ENCODE measurements around the gene XRCC3.

Gene XRCC3

GRCh38 chr14:103738166-103738565 lies 22.9 kb upstream of the XRCC3 start:
- DNase-seq: no peak

GRCh38 chr14:103737432-103738045 lies 22.3 kb upstream of the XRCC3 start:
- no peak for DNase-seq

DNA sequence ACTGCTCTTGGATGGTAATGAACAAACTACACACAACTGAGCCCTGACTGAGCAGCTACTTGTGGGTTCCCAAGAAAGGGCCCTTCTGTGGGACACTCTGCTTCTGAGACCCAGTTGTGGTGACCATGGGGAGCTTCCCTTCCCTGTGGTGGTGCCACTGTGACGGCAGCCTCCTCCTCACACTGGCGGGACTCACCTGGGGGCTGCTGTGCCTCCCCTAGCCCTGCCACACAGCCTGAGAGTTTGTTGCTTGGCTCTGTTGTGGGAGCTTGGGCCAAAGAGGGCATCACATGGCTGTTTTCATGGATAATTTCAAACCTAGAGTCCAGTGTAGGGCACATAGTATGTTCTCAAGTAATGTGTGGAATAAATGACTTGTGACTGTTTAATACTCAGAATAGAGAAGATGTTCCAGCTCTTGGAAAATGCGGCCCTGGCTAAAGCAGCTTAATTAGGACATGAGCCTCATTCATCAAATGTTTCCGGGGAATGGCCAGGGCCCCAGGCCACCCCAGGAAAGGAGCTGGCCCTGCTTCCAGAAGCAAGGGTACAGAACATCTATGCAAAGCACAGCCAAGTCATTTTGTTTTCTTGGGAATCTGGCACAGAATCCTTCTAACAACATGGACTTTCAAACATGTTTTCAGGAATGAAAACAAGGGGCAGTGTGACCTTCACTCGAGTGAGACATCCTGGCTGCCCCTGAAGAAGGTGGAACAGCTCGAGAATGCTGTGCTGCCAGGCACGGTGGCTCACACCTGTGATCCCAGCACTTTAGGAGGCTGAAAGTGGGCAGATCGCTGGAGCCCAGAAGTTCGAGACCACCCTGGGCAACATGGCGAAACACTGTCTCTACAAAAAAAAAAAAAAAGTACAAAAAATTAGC lies 21.5 kb upstream of the XRCC3 start:
- no peak for DNase-seq

DNA sequence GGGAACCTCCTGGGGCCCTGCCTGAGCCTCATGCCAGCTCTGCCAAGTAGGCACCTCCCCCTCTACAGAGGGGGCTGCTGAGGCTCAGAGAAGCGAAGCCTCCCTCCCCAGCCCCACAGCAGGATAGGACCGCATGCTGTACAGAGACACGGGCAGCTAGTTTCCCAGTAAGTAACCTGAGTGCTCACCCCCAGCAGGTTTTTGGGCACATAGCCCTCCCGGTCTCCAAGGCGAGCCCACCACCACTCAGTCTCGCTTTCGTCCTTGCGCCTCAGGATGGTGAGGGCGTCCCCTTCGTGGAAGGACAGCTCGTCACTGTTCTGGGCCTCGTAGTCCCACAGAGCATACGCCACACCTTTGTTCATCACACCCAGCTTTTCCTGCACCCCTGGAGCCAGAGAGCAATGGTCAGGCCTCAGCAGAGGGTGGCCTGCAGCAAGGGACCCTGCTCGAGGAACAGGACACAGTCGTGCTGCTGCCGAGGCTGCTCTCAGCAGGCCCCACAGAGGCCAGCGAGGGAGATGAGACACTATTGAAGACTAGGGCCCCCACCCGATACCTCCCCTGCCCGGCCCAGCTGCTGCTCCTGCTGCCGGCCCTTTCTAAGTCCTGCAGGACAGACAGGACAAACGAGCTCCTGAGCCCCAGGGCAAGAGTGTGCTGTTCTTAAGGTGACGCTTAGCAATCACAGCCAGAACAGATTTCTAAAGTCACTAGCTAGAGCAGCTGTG lies 20.7 kb upstream of the XRCC3 start:
- no peak for DNase-seq

GRCh38 chr14:103735439-103735814 lies 20.2 kb upstream of the XRCC3 start:
- no peak for DNase-seq

GRCh38 chr14:103735022-103735421 lies 19.8 kb upstream of the XRCC3 start:
- DNase-seq: no peak

DNA sequence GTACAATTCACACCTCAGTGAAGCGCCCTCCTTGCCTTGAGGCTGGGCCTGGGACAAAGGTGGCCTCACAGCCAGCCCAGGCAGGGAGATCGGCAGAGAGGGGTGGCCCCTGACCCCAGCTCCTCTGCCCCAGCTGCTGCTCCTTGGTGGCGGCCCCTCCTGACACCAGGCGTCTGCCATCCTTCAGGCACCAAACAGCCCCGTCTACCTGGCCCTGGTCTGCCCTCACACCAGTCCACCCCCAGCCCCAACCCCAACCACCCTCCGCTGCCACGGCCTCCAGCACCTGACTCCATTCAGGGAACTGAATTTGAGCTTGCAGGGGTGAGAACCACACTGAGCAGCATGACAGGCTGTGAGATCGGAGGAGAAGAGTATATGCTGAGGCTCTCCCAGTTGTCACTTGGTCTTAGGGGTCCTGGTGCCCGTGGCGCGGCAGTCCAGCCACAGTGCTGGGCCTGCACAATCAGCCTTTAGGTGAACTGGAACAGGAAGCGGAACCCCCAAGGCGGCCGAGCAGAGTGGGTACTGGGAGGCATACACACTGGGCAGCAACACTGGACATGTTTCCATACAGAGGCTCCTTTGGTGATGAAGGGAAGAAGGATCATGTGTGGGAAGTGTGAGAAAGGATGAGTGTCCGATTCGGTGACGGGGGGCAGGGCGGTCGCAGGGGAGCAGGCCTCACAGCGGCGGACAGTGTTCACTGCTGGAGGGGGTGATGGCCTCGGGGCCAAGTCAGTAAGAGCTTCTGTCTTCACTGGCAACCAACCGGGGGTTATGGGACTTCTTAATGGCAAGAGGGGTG lies 19.0 kb upstream of the XRCC3 start:
- DNase-seq: no peak

- DNase-seq: no peak
Observed at GRCh38 chr14:103733651-103734050, 18.4 kb upstream of the XRCC3 start.

GRCh38 chr14:103732868-103733620 lies 17.8 kb upstream of the XRCC3 start:
- no peak for DNase-seq

- no peak for DNase-seq
Observed at GRCh38 chr14:103731916-103732867, 16.9 kb upstream of the XRCC3 start.

GRCh38 chr14:103731481-103731880 lies 16.2 kb upstream of the XRCC3 start:
- DNase-seq: no peak

GRCh38 chr14:103730490-103731035 lies 15.3 kb upstream of the XRCC3 start:
- no peak for DNase-seq

GRCh38 chr14:103729496-103730448 lies 14.5 kb upstream of the XRCC3 start:
- no peak for DNase-seq

DNA sequence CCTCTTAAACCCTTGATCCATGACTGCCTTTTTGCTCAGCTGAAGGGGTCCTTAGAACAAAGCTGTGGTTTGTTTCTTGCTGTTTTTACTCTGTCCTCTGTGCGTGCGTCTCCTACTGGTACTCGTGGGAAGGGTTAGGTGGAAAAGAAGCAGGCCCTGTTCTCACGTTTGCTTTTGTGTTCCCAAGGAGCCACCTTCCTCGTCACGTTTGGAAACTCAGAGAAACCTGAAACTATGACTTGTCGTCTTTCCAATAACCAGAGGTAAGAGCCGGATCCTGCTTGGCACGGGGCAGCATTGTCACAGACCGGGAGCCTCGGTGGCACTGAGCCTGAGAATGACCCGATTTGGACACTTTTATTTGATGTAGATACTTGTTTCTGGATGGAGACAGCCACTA lies 13.5 kb upstream of the XRCC3 start:
- DNase-seq: no peak

- DNase-seq: no peak
Observed at GRCh38 chr14:103728141-103728540, 12.9 kb upstream of the XRCC3 start.

GRCh38 chr14:103727313-103727980 lies 12.2 kb upstream of the XRCC3 start:
- no peak for DNase-seq

GRCh38 chr14:103726474-103726873 lies 11.2 kb upstream of the XRCC3 start:
- DNase-seq: no peak

DNA sequence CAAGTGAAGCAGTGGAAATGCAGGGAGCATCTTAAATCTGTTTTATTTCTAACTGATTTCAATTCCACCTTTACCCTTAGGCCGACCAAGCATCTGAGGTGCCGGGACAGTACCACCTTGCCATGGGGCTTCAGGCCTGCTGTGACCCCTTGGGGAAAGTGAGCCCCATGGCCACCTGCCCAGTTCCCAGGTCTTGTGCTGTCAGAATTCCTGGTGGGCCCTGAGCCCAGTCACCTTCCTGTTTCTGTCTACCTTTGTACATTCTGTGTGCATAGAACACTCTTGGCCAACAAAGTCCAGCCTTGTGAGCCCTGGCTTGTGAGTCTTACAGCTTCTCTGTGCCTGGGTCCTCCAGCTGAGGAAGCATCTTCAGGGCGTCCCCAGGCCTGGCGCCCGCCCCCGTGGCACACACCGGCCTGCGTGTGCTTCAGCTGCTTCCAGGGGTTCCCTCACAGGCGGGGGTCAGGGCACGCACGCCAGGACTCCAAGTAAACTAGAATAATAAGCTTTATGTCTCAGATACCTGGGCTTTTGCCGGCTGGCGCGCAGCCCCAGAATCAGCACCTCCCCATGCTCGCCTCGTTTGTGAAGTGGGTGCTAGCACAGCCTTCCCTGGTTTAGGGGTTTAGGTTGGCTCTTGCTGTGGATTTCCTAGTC lies 10.6 kb upstream of the XRCC3 start:
- no peak for DNase-seq
